DOHH2 (cell line): ENCODE data around the gene PKIG.
A peak's percentile ranks its signal among the peaks of the same experiment; 100 is the strongest.

Experiments
- H3F3A ChIP-seq: fragments of 200-600 bp; sonication (generic), shearing (Covaris generic); 2 replicates; pipeline ENCODE4 v1.6.0; 2016; ENCODE audit warnings: antibody characterized with exemption, mild to moderate bottlenecking; ENCODE audit not compliant: control insufficient read depth, insufficient read depth
- H3K27ac ChIP-seq: fragments of 200-600 bp; sonication (generic); 2 replicates; pipeline ENCODE4 v1.5.1; 2014; ENCODE audit warnings: low read depth, mild to moderate bottlenecking, low read length, moderate library complexity
- H3K27me3 ChIP-seq: fragments of 200-600 bp; sonication (generic); 2 replicates; pipeline ENCODE4 v1.6.1; 2014; ENCODE audit warnings: mild to moderate bottlenecking, low read length, mixed read lengths; ENCODE audit not compliant: control insufficient read depth
- H3K36me3 ChIP-seq: fragments of 200-600 bp; sonication (generic); 2 replicates; pipeline ENCODE4 v1.6.1; 2014; ENCODE audit warnings: mild to moderate bottlenecking, low read length, moderate library complexity, mixed read lengths; ENCODE audit not compliant: control insufficient read depth
- H3K4me1 ChIP-seq: fragments of 200-600 bp; sonication (generic); 2 replicates; pipeline ENCODE4 v1.6.1; 2014; ENCODE audit warnings: mild to moderate bottlenecking, low read length, mixed read lengths; ENCODE audit not compliant: control insufficient read depth
- H3K4me2 ChIP-seq: fragments of 200-600 bp; sonication (generic); 2 replicates; pipeline ENCODE4 v1.6.0; 2014; ENCODE audit warnings: mild to moderate bottlenecking, low read length, moderate library complexity
- H3K4me3 ChIP-seq: fragments of 200-600 bp; sonication (generic); 2 replicates; pipeline ENCODE4 v1.5.1; 2014; ENCODE audit warnings: mild to moderate bottlenecking, low read length, mixed read lengths
- H3K79me2 ChIP-seq: fragments of 200-600 bp; sonication (generic); 2 replicates; pipeline ENCODE4 v1.6.1; 2014; ENCODE audit warnings: mild to moderate bottlenecking, low read length, mixed read lengths; ENCODE audit not compliant: control insufficient read depth
- H3K9me2 ChIP-seq: fragments of 200-600 bp; sonication (generic); replicated peaks from 2 replicates; pipeline ENCODE4 v1.6.1; 2014; ENCODE audit warnings: mild to moderate bottlenecking, low read length, mixed read lengths; ENCODE audit not compliant: control insufficient read depth
- H3K9me3 ChIP-seq: fragments of 200-600 bp; sonication (generic); 2 replicates; pipeline ENCODE4 v1.6.1; 2014; ENCODE audit warnings: antibody characterized with exemption, low read length, mixed read lengths; ENCODE audit not compliant: control insufficient read depth, insufficient read depth
- H4K20me1 ChIP-seq: fragments of 200-600 bp; sonication (generic); 2 replicates; pipeline ENCODE4 v1.6.0; 2014; ENCODE audit warnings: low read depth, mild to moderate bottlenecking, antibody characterized with exemption, low read length, moderate library complexity; ENCODE audit not compliant: control insufficient read depth, insufficient read depth
- EZH2phosphoT487 ChIP-seq: fragments of 200-600 bp; sonication (generic); IDR thresholded peaks from 2 replicates; pipeline ENCODE4 v1.6.1; 2017; ENCODE audit warnings: borderline replicate concordance, mild to moderate bottlenecking, antibody characterized with exemption, low read length, moderate library complexity, mixed read lengths
- TF ChIP-seq, protein P1 (sequence below): fragments of 200-600 bp; sonication (generic); IDR thresholded peaks from one replicate; pipeline ENCODE4 v1.5.1; 2014; ENCODE audit warnings: antibody characterized with exemption, mild to moderate bottlenecking, low read depth, low read length; ENCODE audit not compliant: poor library complexity, severe bottlenecking

Gene PKIG

GRCh38 chr20:44582311-44583025, at the start of gene PKIG:
Gene PKIG, plus strand, starts transcription at chr20:44582579. Its CDS starts 31,978 bp downstream, at chr20:44614557.
- no peaks in the 10 kb centered on the region for H4K20me1 ChIP-seq
- peaks cover 54% of the 10 kb centered on the region for H3F3A ChIP-seq

DNA sequence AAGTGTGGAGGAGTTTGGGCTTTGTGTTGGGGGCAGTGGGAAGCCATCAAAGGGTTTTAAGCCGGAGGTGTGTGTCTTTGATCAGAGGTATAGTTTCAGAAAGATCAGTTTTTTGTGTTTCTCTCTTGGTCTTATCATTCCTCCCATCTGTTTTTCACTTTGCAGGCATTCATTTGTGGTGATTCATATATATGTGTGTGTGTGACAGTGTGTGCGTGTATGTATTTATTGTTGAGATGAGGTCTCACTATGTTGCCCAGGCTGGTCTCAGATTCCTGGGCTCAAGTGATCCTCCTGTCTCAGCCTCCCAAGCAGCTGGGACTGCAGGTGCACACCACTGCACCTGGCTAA, 49.4 kb upstream of the PKIG start:
- no peaks in the 10 kb centered on the region for H4K20me1 ChIP-seq
- H3K9me2 ChIP-seq = no peaks in the 10 kb centered on the region
- H3K27ac ChIP-seq = no peak overlapping the region
- peaks cover 6% of the 10 kb centered on the region; the same call in 1 of the 2 replicates for H3F3A ChIP-seq
- H3K4me2 ChIP-seq = peak overlapping the region; percentile 71
- H3K4me3 ChIP-seq = peak overlapping the region; percentile 77; the same call in 1 of the 2 replicates
- H3K4me1 ChIP-seq = peaks cover 37% of the 10 kb centered on the region
- H3K36me3 ChIP-seq = no peaks in the 10 kb centered on the region
- TF ChIP-seq, protein P1, sequence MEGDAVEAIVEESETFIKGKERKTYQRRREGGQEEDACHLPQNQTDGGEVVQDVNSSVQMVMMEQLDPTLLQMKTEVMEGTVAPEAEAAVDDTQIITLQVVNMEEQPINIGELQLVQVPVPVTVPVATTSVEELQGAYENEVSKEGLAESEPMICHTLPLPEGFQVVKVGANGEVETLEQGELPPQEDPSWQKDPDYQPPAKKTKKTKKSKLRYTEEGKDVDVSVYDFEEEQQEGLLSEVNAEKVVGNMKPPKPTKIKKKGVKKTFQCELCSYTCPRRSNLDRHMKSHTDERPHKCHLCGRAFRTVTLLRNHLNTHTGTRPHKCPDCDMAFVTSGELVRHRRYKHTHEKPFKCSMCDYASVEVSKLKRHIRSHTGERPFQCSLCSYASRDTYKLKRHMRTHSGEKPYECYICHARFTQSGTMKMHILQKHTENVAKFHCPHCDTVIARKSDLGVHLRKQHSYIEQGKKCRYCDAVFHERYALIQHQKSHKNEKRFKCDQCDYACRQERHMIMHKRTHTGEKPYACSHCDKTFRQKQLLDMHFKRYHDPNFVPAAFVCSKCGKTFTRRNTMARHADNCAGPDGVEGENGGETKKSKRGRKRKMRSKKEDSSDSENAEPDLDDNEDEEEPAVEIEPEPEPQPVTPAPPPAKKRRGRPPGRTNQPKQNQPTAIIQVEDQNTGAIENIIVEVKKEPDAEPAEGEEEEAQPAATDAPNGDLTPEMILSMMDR = no peak
- no peak for TF ChIP-seq EZH2phosphoT487
- H3K79me2 ChIP-seq = peaks cover 6% of the 10 kb centered on the region
- no peaks in the 10 kb centered on the region for H3K27me3 ChIP-seq
- H3K9me3 ChIP-seq = no peaks in the 10 kb centered on the region

More at GRCh38 chr20:44582311-44583025, at the start of gene PKIG:
- Histone ChIP-seq H3K9me2 (no peaks in the 10 kb centered on the region), H3K4me2 (peak within 1 kb of the TSS; percentile 83), H3K9me3 (no peaks in the 10 kb centered on the region), H3K36me3 (peaks cover 24% of the 10 kb centered on the region), H3K4me1 (peaks cover 88% of the 10 kb centered on the region), H3K79me2 (peaks cover 46% of the 10 kb centered on the region), H3K27me3 (no peaks in the 10 kb centered on the region), H3K4me3 (peak within 1 kb of the TSS; percentile 81), H3K27ac (peak within 1 kb of the TSS; percentile 95)
- TF ChIP-seq, protein P1 = no peak
- TF ChIP-seq EZH2phosphoT487 = no peak

DNA sequence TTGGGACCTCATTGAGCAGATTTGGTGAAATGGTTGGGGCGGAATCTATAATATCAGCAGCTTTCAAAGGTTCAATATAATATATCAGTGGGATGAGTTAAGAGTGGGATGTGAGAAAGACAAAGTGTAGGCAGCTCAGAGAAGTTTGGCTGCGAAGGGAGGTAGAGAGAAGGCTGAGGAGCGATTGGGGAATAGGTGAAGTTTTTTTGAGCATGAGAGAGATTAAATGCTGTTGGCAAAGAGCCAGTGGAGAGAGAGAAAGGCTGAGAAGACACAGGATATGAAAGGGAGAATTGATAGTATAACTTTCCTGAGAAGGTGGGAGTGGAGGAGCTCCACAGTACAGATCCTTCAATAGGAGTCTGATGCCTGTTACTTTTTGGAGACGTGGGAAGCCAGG, 48.5 kb upstream of the PKIG start:
- H3K36me3 ChIP-seq = no peaks in the 10 kb centered on the region
- H3K79me2 ChIP-seq = peaks cover 6% of the 10 kb centered on the region
- H3K27ac ChIP-seq = no peak overlapping the region
- no peaks in the 10 kb centered on the region for H3K27me3 ChIP-seq
- peaks cover 6% of the 10 kb centered on the region; the same call in 1 of the 2 replicates for H3F3A ChIP-seq
- TF ChIP-seq, protein P1 = no peak
- TF ChIP-seq EZH2phosphoT487 = no peak
- peak overlapping the region; percentile 12; the same call in 1 of the 2 replicates for H3K4me2 ChIP-seq
- peaks cover 37% of the 10 kb centered on the region for H3K4me1 ChIP-seq
- no peaks in the 10 kb centered on the region for H4K20me1 ChIP-seq
- no peak overlapping the region for H3K4me3 ChIP-seq
- H3K9me2 ChIP-seq = no peaks in the 10 kb centered on the region
- H3K9me3 ChIP-seq = no peaks in the 10 kb centered on the region
